Lower lobe of right lung (tissue), 2 donors: ENCODE results near the gene CMKLR1. TPM values are rescaled to one million over a fixed set of nuclear protein-coding genes. Genes with fewer than 3 reads are reported as not detected.

Source experiments
- ATAC-seq, 2 donors: fragments of 200-7000 bp; cut with Tn5 transposase; one replicate each; pipeline ENCODE4 v1.9.1; 2020 to 2022; ENCODE audit warnings: mild to moderate bottlenecking in 2 of 2, moderate library complexity in 2 of 2
- DNase-seq: peaks from one replicate; pipeline ENCODE4 v3.0.0-alpha.2; 2020
- H3K27ac ChIP-seq: fragments of 200-600 bp; one replicate; pipeline ENCODE4 v1.8.0; 2022
- H3K27me3 ChIP-seq: fragments of 200-600 bp; one replicate; pipeline ENCODE4 v1.8.0; 2022; ENCODE audit warnings: low read depth
- H3K36me3 ChIP-seq: fragments of 200-600 bp; one replicate; pipeline ENCODE4 v1.8.0; 2022; ENCODE audit warnings: mild to moderate bottlenecking
- H3K4me1 ChIP-seq: fragments of 200-600 bp; one replicate; pipeline ENCODE4 v1.8.0; 2022
- H3K4me3 ChIP-seq: fragments of 200-600 bp; one replicate; pipeline ENCODE4 v1.8.0; 2022; ENCODE audit warnings: mild to moderate bottlenecking
- H3K9me3 ChIP-seq: fragments of 200-600 bp; one replicate; pipeline ENCODE4 v1.8.0; 2022
- CTCF ChIP-seq: fragments of 200-600 bp; IDR thresholded peaks from one replicate; pipeline ENCODE4 v1.8.0; 2022; ENCODE audit warnings: antibody characterized with exemption, mild to moderate bottlenecking
- intact Hi-C: fragments of 100-400 bp; cut with DNase I; formaldehyde crosslinking; loops from one replicate; pipeline ENCODE4 v1.11.0; 2022
- total RNA-seq: library from RNA; stranded (reverse); fragmentation: NEBNext Ultra II Directional; extraction: Animal tissue kit (Norgen Biotek cat#: 25700); gene quantifications from one replicate; pipeline ENCODE4 v1.2.1, GENCODE V29; 2021
- donor health status: DM: no; HTN: yes; CAD: no; lungs with severe emphysema.

Gene CMKLR1
- total RNA-seq, 1 donor from 2014 or later = 25.6 TPM

GRCh38 chr12:108304633-108305032 lies 34.5 kb downstream of the CMKLR1 start:
- Histone ChIP-seq H3K4me1 (peaks cover 95% of the 10 kb centered on the region), H3K4me3 (no peak overlapping the region), H3K36me3 (no peaks in the 10 kb centered on the region), H3K9me3 (no peaks in the 10 kb centered on the region), H3K27me3 (no peaks in the 10 kb centered on the region), H3K27ac (peak overlapping the region; percentile 85)
- intact Hi-C loops = no loop called here
- ATAC-seq = no peak
- no peak for DNase-seq
- no peak for TF ChIP-seq CTCF

- DNase-seq = peak; percentile 19
- H3K27ac ChIP-seq = peak overlapping the region; percentile 85
These were observed 35.4 kb downstream of the CMKLR1 start for GRCh38 chr12:108303703-108304102.

GRCh38 chr12:108302403-108303311 lies 36.5 kb downstream of the CMKLR1 start:
- TF ChIP-seq CTCF = peak; percentile 44
- H3K9me3 ChIP-seq = no peaks in the 10 kb centered on the region
- H3K4me1 ChIP-seq = peaks cover 95% of the 10 kb centered on the region
- intact Hi-C loops = no loop called here
- peak; percentile 75 for DNase-seq
- H3K4me3 ChIP-seq = peak overlapping the region; percentile 3
- ATAC-seq = peak; percentile 78 to 85
- no peaks in the 10 kb centered on the region for H3K36me3 ChIP-seq
- no peaks in the 10 kb centered on the region for H3K27me3 ChIP-seq
- H3K27ac ChIP-seq = peak overlapping the region; percentile 85

More at GRCh38 chr12:108303703-108304102, 35.4 kb downstream of the CMKLR1 start:
- no peak for TF ChIP-seq CTCF
- no peaks in the 10 kb centered on the region for H3K27me3 ChIP-seq
- no peaks in the 10 kb centered on the region for H3K9me3 ChIP-seq
- no peaks in the 10 kb centered on the region for H3K36me3 ChIP-seq
- peaks cover 97% of the 10 kb centered on the region for H3K4me1 ChIP-seq
- intact Hi-C loops = no loop called here
- no peak for ATAC-seq
- H3K4me3 ChIP-seq = no peak overlapping the region

- H3K4me1 ChIP-seq = peaks cover 95% of the 10 kb centered on the region
- no peaks in the 10 kb centered on the region for H3K36me3 ChIP-seq
- H3K9me3 ChIP-seq = no peaks in the 10 kb centered on the region
- TF ChIP-seq CTCF = no peak
- no peak overlapping the region for H3K4me3 ChIP-seq
- DNase-seq (peak; percentile 43), ATAC-seq (no peak)
- no peaks in the 10 kb centered on the region for H3K27me3 ChIP-seq
- intact Hi-C loops = no loop called here
- H3K27ac ChIP-seq = peak overlapping the region; percentile 85
These were observed 37.1 kb downstream of the CMKLR1 start for GRCh38 chr12:108302016-108302402.

GRCh38 chr12:108301346-108301745 lies 37.8 kb downstream of the CMKLR1 start:
- intact Hi-C loops = no loop called here
- no peak for TF ChIP-seq CTCF

More at GRCh38 chr12:108301346-108301745, 37.8 kb downstream of the CMKLR1 start:
- no peaks in the 10 kb centered on the region for H3K36me3 ChIP-seq
- ATAC-seq (no peak), DNase-seq (peak; percentile 19)
- H3K27me3 ChIP-seq = no peaks in the 10 kb centered on the region
- no peak overlapping the region for H3K27ac ChIP-seq
- H3K9me3 ChIP-seq = no peaks in the 10 kb centered on the region
- H3K4me3 ChIP-seq = no peak overlapping the region
- H3K4me1 ChIP-seq = peaks cover 95% of the 10 kb centered on the region
